AG08395 (cell line): ENCODE data around the gene PPP1R3D.
"Not testable (repeated sequence)": the region's sequence is repeated elsewhere in the genome, so short reads cannot be mapped to it uniquely, and the experiment has no call there.

Experiments
- DNase-seq: peaks from one replicate; pipeline ENCODE4 v3.0.0; 2012; ENCODE audit warnings: mixed read lengths, low spot score

Gene PPP1R3D

DNA sequence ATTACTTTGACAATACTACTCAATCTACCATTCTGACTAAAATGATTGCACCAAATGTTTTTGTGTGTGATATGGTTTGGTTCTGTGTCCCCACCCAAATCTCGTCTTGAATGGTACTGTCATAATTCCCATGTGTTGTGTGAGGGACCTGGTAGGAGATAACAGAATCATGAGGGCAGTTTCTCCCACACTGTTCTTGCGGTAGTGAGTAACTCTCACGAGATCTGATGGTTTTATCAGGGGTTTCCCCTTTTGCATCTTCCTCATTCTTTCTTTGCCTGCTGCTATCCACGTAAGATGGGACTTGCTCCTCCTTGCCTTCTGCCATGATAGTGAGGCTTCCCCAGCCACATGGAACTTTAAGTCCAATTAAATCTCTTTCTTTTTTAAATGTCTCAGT is 27.5 kb downstream of the PPP1R3D start:
- no peak for DNase-seq

GRCh38 chr20:59911041-59911440 is 29.1 kb downstream of the PPP1R3D start:
- no peak for DNase-seq

- no peak for DNase-seq
Observed at GRCh38 chr20:59908855-59909254, 31.2 kb downstream of the PPP1R3D start.

DNA sequence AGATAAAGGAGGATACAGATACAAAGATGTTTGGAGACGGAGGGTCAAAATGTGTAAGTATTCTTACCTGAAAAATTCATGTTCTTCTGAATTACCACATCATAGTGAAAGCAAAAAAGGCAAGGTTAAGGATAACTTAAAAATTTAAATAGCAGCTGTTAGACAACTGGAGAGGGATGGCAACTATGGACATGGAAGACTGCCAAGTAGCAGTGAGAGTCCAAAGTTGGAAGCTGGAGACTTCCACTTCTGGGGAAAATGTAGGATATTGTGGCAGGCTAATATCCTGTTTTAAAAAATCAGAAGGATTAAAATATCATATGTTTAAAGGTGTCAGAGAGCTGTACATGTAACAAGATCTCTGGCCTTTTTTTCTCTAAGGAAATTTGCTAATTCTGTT is 36.5 kb downstream of the PPP1R3D start:
- no peak for DNase-seq

- DNase-seq: no peak
Observed at GRCh38 chr20:59902470-59902869, 37.6 kb downstream of the PPP1R3D start.

DNA sequence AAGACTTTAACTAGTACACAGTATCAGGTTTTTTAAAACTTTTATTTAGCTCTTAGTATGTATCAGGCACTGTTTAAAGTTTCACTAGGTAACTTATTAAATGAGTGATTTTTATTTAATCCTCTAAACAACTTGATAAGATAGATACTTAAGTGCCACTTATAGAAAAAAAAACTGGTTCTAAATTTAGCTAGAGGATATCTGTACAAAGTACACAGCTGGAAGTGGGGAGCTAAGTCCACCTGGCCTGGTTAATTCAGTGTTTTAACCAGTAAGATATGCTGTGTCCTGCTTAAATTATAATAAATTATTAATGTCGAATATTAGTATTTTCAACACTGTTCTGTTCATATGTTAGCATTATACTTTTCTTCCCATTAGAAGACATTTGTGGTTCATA is 44.2 kb downstream of the PPP1R3D start:
- no peak for DNase-seq

DNA sequence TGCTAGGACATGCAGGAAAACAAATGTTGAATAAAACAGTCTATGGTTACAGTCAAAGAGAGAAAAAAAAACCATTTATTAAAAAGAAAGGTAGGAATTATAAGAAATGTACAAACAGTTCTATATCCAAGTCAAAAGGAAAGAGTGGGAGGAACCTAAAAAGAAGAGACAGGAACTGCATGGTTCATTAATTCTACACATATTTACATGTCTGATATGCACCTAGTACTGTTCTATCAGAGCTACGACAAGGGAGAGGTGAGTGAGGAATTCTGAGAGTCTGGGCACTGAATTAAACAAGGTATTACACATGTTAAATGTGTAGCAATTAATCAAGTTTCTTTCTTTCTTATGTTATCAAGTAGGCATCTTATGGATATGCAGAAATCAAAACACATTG is 48.5 kb downstream of the PPP1R3D start:
- no peak for DNase-seq

GRCh38 chr20:59890035-59890434 is 50.1 kb downstream of the PPP1R3D start:
- not testable (repeated sequence) for DNase-seq

- no peak for DNase-seq
Observed at GRCh38 chr20:59888050-59888449, 52.1 kb downstream of the PPP1R3D start.
